ENCODE data around the gene IFIT5.
"Not testable (repeated sequence)": the region's sequence is repeated elsewhere in the genome, so short reads cannot be mapped to it uniquely, and the experiment has no call there.

The IFIT5 gene

GRCh38 chr10:89393898-89394297, 20.5 kb upstream of the IFIT5 start:
- no peak for DNase-seq

GRCh38 chr10:89395141-89395540, 19.2 kb upstream of the IFIT5 start:
- DNase-seq: no peak

GRCh38 chr10:89398003-89398749, 16.2 kb upstream of the IFIT5 start:
- DNase-seq: no peak

- DNase-seq: no peak
These were observed 14.4 kb upstream of the IFIT5 start for GRCh38 chr10:89399956-89400355.

GRCh38 chr10:89403043-89403442, 11.3 kb upstream of the IFIT5 start:
- DNase-seq: no peak

GRCh38 chr10:89404104-89405047, 10.0 kb upstream of the IFIT5 start:
- DNase-seq: no peak

GRCh38 chr10:89406178-89406577, 8.2 kb upstream of the IFIT5 start:
- not testable (repeated sequence) for DNase-seq

GRCh38 chr10:89407792-89408191, 6.6 kb upstream of the IFIT5 start:
- DNase-seq: not testable (repeated sequence)

- DNase-seq: not testable (repeated sequence)
These were observed 5.1 kb upstream of the IFIT5 start for GRCh38 chr10:89409282-89409681.

GRCh38 chr10:89410551-89410950, 3.8 kb upstream of the IFIT5 start:
- not testable (repeated sequence) for DNase-seq

- DNase-seq: not testable (repeated sequence)
These were observed 3.2 kb upstream of the IFIT5 start for GRCh38 chr10:89411135-89411534.

- peak in 1 of 2 experiments; percentile 37 for DNase-seq
These were observed 2.1 kb upstream of the IFIT5 start for GRCh38 chr10:89412276-89412675.

GRCh38 chr10:89413398-89413912, 913 bp upstream of the IFIT5 start:
- DNase-seq: no peak

- peak; percentile 55 to 61 for DNase-seq
These were observed 782 bp downstream of the IFIT5 start for GRCh38 chr10:89414879-89415821.

GRCh38 chr10:89416465-89416864, 2.1 kb downstream of the IFIT5 start:
- no peak for DNase-seq

GRCh38 chr10:89419548-89419947, 5.2 kb downstream of the IFIT5 start:
- no peak for DNase-seq

GRCh38 chr10:89421018-89421476, 6.7 kb downstream of the IFIT5 start:
- DNase-seq: no peak

GRCh38 chr10:89425000-89425399, 10.6 kb downstream of the IFIT5 start:
- no peak for DNase-seq

- no peak for DNase-seq
These were observed 12.0 kb downstream of the IFIT5 start for GRCh38 chr10:89426230-89426868.

- DNase-seq: no peak
These were observed 13.3 kb downstream of the IFIT5 start for GRCh38 chr10:89427629-89428028.

- no peak for DNase-seq
These were observed 14.5 kb downstream of the IFIT5 start for GRCh38 chr10:89428877-89429276.

GRCh38 chr10:89431977-89432376, 17.6 kb downstream of the IFIT5 start:
- DNase-seq: no peak

All from activated T-cell treated with anti-CD3 and anti-CD28 coated beads, Interleukin-2, amount 50 U/mL, for 48 hours (primary cell).